Measurements from ENCODE around the gene APLN. TPM values are rescaled to one million over a fixed set of nuclear protein-coding genes. Genes with fewer than 3 reads are reported as not detected.

Gene APLN
- total RNA-seq, 1 donor: 0.54 TPM

GRCh38 chrX:129612396-129612795 lies 42.4 kb downstream of the APLN start:
- TF ChIP-seq CTCF (IDR thresholded peaks at IDR 0.05; ENCODE audit: insufficient read depth, low read length): no peak
- no peak overlapping the region for H3K4me3 ChIP-seq (ENCODE audit: low read depth, low read length)
- no peak for DNase-seq (ENCODE audit: low read depth)

- DNase-seq (ENCODE audit: low read depth): no peak
- peak; percentile 19 for TF ChIP-seq CTCF (IDR thresholded peaks at IDR 0.05; ENCODE audit: insufficient read depth, low read length)
- H3K4me3 ChIP-seq (ENCODE audit: low read depth, low read length): no peak overlapping the region
These were observed 45.4 kb downstream of the APLN start for GRCh38 chrX:129609395-129609794.

- no peak for DNase-seq (ENCODE audit: low read depth)
- no peak overlapping the region for H3K4me3 ChIP-seq (ENCODE audit: low read depth, low read length)
- TF ChIP-seq CTCF (IDR thresholded peaks at IDR 0.05; ENCODE audit: insufficient read depth, low read length): no peak
These were observed 46.3 kb downstream of the APLN start for GRCh38 chrX:129608496-129608895.

GRCh38 chrX:129606918-129607317 lies 47.8 kb downstream of the APLN start:
- peak; percentile 68 for DNase-seq (ENCODE audit: low read depth)
- no peak overlapping the region for H3K4me3 ChIP-seq (ENCODE audit: low read depth, low read length)
- peak; percentile 73 for TF ChIP-seq CTCF (IDR thresholded peaks at IDR 0.05; ENCODE audit: insufficient read depth, low read length)

GRCh38 chrX:129600981-129601424 lies 53.8 kb downstream of the APLN start:
- TF ChIP-seq CTCF (IDR thresholded peaks at IDR 0.05; ENCODE audit: insufficient read depth, low read length): peak; percentile 69
- no peak overlapping the region for H3K4me3 ChIP-seq (ENCODE audit: low read depth, low read length)
- peak; percentile 43 for DNase-seq (ENCODE audit: low read depth)

- no peak for TF ChIP-seq CTCF (IDR thresholded peaks at IDR 0.05; ENCODE audit: insufficient read depth, low read length)
These were observed 54.8 kb downstream of the APLN start for GRCh38 chrX:129599996-129600395.

GRCh38 chrX:129599499-129599898 lies 55.3 kb downstream of the APLN start:
- TF ChIP-seq CTCF (IDR thresholded peaks at IDR 0.05; ENCODE audit: insufficient read depth, low read length): no peak
- DNase-seq (ENCODE audit: low read depth): no peak
- no peak overlapping the region for H3K4me3 ChIP-seq (ENCODE audit: low read depth, low read length)

More at GRCh38 chrX:129599996-129600395, 54.8 kb downstream of the APLN start:
- no peak for DNase-seq (ENCODE audit: low read depth)
- no peak overlapping the region for H3K4me3 ChIP-seq (ENCODE audit: low read depth, low read length)
